GM12865 (cell line): ENCODE results near the gene NXPE4.
"Not testable (repeated sequence)": the region's sequence is repeated elsewhere in the genome, so short reads cannot be mapped to it uniquely, and the experiment has no call there.

Source experiments
- DNase-seq: peaks from one replicate; pipeline ENCODE4 v3.0.0; 2010; ENCODE audit warnings: low read depth
- H3K4me3 ChIP-seq: 2 replicates; pipeline ENCODE4 v1.5.1; 2011; ENCODE audit warnings: mild to moderate bottlenecking, low read depth, low read length, control low read depth
- TF ChIP-seq, protein P1 (sequence below): IDR thresholded peaks from 2 replicates; pipeline ENCODE4 v1.5.1; 2011; ENCODE audit warnings: low read length, control low read depth, low read depth, inconsistent platforms; ENCODE audit not compliant: insufficient read depth; ENCODE audit errors: missing control alignments

The NXPE4 gene

DNA sequence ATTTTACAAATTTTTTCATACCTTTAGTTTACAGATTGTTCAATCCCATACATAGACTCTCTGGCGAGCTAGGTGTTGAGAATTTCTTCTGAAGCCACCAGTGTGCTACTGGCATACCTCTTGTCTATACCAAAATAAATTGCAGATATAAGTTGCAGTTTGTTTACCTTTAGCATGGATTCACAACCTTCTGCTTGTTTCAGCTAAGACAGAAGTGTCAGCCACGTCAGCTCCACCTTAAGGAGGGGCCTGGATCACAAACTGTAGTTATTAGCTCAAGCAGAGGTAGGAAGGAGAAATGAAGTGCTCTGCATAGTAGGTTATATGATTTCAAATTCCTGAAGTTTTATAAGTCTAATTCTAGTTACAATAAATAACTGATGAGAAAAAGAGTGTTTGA, at the start of gene NXPE4:
TSS of gene NXPE4 (minus strand) at position 216 of the 400 bp plus-strand sequence. CDS start 1,027 bp downstream, outside the sequence.
- no peak for DNase-seq
- no peak within 1 kb of the TSS for H3K4me3 ChIP-seq
- TF ChIP-seq, protein P1, sequence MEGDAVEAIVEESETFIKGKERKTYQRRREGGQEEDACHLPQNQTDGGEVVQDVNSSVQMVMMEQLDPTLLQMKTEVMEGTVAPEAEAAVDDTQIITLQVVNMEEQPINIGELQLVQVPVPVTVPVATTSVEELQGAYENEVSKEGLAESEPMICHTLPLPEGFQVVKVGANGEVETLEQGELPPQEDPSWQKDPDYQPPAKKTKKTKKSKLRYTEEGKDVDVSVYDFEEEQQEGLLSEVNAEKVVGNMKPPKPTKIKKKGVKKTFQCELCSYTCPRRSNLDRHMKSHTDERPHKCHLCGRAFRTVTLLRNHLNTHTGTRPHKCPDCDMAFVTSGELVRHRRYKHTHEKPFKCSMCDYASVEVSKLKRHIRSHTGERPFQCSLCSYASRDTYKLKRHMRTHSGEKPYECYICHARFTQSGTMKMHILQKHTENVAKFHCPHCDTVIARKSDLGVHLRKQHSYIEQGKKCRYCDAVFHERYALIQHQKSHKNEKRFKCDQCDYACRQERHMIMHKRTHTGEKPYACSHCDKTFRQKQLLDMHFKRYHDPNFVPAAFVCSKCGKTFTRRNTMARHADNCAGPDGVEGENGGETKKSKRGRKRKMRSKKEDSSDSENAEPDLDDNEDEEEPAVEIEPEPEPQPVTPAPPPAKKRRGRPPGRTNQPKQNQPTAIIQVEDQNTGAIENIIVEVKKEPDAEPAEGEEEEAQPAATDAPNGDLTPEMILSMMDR = no peak

DNA sequence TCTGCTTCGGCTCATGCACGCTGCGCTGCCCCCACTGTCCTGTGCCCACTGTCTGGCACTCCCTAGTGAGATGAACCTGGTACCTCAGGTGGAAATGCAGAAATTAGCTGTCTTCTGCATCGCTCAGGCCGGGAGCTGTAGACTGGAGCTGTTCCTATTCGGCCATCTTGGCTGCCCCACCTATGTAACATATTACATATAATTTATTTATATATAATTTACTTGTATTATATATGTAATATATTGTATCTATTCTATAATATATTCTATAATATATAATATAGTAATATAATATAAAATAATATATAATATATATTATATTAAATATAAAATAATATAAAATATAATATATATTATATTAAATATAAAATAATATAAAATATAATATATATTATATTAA, 43.9 kb upstream of the NXPE4 start:
- not testable (repeated sequence) for DNase-seq, H3K4me3 ChIP-seq

DNA sequence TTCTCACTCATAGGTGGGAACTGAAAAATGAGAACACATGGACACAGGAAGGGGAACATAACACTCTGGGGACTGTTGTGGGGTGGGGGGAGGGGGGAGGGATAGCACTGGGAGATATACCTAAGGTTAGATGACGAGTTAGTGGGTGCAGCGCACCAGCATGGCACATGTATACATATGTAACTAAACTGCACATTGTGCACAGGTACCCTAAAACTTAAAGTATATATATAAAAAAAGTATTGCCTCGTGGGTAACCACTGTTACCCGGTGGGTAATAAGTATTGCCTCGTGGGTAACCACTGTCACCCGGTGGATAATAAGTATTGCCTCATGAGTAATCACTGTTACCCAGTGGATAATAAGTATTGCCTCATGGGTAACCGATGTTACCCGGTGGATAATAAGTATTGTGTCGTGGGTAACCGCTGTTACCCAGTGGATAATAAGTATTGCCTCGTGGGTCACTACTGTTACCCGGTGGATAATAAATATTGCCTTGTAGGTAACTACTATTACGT, 35.9 kb upstream of the NXPE4 start:
- H3K4me3 ChIP-seq = not testable (repeated sequence)
- peak; percentile 77 for DNase-seq

DNA sequence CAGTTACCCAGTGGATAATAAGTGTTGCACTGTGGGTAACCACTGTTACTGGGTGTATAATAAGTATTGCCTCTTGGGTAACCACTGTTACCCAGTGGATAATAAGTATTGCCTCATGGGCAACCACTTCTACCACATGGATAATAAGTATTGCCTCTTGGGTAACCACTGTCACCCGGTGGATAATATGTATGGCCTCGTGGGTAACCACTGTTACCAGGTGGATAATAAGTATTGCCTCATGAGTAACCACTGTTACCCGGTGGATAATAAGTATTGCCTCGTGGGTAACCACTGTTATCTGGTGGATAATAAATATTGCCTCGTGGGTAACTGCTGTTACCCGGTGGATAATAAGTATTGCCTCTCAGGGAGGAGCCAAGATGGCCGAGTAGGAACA, 29.7 kb upstream of the NXPE4 start:
- DNase-seq = peak; percentile 63
- TF ChIP-seq, protein P1 = no peak
- no peak overlapping the region for H3K4me3 ChIP-seq

DNA sequence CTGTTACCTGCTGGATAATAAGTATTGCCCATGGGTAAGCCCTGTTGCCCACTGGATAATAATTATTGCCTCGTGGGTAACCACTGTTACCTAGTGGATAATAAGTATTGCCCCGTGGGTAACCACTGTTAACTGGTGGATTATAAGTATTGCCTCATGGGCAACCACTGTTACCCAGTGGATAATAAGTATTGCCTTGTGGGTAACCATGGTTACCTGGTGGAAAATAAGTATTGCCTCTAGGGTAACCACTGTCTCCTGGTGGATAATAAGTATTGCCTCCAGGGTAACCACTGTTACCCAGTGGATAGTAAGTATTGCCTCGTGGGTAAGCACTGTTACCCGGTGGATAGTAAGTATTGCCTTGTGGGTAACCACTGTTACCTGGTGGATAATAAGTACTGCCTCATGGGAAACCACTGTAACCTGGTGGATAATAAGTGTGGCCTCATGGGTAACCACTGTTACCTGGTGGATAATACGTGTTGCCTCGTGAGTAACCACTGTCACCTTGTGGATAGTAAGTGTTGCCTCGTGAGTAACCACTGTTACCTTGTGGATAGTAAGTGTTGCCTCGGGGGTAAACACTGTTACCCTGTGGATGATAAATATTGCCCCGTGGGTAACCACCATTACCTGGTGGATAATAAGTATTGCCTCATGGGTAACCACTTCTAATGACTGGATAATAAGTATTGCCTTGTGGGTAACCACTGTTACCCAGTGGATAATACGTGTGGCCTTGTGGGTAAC, 29.0 kb upstream of the NXPE4 start:
- DNase-seq = peak; percentile 81
- TF ChIP-seq, protein P1 = no peak

DNA sequence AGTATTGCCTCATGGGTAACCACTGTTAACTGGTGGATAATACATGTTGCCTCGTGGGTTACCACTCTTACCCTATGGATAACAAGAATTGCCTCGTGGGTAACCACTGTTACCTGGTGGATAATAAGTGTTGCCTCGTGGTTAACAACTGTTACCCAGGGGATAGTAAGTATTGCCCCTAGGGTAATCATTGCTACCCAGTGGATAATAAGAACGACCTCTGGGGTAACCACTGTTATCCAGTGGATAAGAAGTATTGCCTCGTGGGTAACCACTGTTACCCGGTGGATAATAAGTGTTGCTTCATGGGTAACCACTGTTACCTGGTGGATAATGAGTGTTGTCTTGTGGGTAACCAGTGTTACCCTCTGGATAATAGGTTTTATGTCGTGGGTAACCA, 28.1 kb upstream of the NXPE4 start:
- DNase-seq = peak; percentile 90
- TF ChIP-seq, protein P1 = no peak
- no peak overlapping the region for H3K4me3 ChIP-seq

More for the DNA sequence above, 29.0 kb upstream of the NXPE4 start:
- no peak overlapping the region for H3K4me3 ChIP-seq

DNA sequence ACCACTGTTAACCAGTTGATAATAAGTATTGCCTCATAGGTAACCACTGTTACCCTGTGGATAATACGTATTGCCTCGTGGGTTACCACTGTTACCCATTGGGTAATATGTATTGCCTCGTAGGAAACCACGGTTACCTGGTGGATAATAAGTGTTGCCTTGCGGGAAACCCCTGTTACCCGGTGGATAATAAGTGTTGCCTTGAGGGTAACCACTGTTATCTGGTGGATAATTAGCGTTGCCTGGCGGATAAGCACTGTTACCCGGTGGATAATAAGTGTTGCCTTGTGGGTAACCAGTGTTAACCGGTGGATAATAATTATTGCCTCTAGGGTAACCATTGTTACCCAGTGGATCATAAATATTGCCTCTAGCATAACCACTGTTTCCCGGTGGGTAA, 27.3 kb upstream of the NXPE4 start:
- peak; percentile 81 for DNase-seq
- H3K4me3 ChIP-seq = no peak overlapping the region
- TF ChIP-seq, protein P1 = no peak

DNA sequence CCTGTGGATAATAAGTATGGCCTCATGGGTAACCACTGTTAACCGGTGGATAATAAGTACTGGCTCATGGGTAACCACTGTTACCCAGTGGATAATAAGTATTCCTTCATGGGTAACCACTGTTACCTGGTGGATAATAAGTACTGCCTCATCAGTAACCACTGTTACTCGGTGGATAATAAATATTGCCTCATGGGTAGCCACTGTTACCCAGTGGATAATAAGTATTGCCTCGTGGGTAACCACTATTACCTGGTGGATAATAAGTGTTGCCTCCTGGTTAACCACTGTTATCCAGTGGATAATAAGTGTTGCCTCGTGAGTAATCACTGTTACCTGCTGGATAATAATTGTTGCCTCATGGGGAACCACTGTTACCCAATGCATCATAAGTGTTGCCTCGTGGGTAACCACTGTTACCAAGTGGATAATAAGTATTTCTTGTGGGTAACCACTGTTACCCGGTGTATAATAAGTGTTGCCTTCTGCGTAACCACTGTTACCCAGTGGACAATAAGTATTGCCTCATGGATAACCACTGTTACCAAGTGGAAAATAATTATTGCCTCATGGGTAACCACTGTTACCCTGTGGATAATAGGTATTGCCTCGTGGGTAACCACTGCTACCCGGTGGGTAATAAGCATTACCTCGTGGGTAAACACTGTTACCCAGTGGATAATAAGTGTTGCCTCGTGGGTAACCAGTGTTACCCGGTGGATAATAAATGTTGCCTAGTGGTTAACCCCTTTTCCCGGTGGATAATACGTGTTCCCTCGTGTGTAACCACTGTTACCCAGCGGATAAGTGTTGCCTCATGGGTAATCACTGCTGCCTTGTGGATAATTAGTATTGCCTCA, 26.6 kb upstream of the NXPE4 start:
- DNase-seq = peak; percentile 81
- TF ChIP-seq, protein P1 = no peak
- no peak overlapping the region for H3K4me3 ChIP-seq
